ENCODE data around the gene CTRB1.

DNA sequence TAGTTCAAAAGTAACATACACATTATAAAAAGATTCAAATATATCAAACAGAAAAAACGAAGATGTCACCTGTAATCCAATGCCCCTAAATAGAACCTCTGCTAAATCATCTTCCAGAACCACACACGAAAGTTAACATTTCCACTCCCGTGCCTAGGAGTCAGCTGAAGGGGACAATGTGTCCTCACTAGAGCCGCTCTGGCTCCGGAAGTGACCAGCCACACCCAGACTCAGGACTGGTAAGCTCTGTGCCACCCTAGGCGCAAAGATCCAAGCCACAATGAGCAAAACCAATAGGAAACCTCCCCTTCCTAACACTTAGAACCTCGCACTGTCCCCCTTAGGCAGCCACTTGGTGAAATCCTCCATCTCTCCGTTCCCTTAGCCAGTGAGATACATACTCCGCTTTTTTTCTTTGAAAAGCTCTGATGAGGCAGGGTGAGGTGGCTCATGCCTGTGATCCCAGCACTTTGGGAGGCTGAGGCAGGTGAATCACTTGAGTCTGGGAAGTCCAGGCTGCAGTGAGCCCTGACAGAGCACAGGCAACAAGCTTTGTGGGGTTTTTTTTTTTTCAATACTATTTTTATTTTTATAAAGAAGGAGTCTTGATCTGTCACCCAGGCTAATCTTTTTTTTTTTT lies 11.8 kb downstream of the CTRB1 start:
- TF ChIP-seq EZH2 (IDR thresholded peaks at IDR 0.05; ENCODE audit: insufficient read depth, poor library complexity, severe bottlenecking): no peak
- no peak for TF ChIP-seq EZH2phosphoT487 (IDR thresholded peaks at IDR 0.05; ENCODE audit: insufficient read depth, low read depth)

Measured in GM23248 (cell line).